Hematopoietic multipotent progenitor cell treated with erythropoietin and hydrocortisone succinate and interleukin-3 and kit ligand, for 4 days (in vitro differentiated cells): ENCODE data around the gene KLF9.
A peak's percentile ranks its signal among the peaks of the same experiment; 100 is the strongest.

Experiments
- DNase-seq: peaks from one replicate; pipeline ENCODE4 v3.0.0-alpha.2; 2015

Gene KLF9

GRCh38 chr9:70413799-70414775, at the start of gene KLF9:
KLF9 (minus strand) TSS chr9:70414657; CDS start chr9:70413363, 1,294 bp downstream.
- DNase-seq, result peak; percentile 99

DNA sequence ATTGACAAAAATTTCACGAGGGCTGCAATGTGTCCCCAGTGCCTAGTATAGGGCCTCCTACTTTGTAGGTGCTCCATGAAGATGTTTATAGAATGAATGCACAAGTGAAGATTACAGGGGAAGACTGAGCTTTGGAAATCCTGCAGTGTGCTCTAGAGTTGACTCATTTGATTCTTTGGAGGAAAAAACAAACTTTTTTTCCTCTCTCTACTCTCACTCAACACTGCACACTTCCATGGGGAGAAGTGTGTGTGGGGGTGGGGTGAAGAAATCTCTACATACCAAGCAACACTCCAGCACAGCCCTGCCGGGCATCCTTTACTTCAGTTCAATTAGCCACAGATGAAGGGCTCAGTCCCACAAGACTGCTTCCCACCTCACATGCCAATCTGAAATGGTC, 49.4 kb upstream of the KLF9 start:
- no peak for DNase-seq

DNA sequence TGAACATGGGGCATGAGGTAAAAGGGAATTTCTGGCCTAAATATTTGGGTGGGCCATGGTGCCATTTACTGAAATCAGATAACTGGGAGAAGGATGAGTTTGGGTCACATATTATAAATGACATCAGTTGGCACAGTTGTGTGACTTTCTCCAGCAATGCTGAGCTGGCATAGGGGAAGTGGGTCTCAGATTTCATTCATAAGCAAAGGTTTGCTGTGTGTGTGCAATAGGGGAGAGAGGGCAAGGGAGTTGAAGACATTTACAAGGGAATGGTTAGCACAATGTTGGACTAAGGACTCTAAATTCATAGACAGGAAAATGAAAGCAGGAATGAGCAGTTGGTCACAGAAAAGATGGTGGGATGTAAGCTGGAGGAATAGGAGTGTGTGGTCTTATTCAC, 47.8 kb upstream of the KLF9 start:
- no peak for DNase-seq

DNA sequence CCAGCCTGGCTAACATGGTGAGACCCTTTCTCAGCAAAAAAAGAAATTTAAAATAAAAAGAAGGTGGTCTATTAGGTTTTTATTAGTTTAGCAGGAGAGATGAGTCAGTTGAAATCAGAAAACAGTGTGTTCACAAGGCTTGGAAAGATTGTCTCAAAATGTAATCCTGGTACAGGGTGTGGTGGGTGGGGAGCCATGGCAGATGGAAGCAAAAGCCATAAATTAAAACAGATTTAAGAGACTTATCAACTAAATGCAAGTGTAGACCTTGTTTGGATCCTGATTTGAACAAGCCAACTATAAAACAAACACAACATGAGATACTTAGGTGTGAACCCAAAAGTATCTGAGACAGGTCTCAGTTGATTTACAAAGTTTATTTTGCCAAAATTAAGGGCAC, 42.8 kb upstream of the KLF9 start:
- DNase-seq, result no peak

GRCh38 chr9:70455993-70456704, 41.7 kb upstream of the KLF9 start:
- DNase-seq, result no peak

DNA sequence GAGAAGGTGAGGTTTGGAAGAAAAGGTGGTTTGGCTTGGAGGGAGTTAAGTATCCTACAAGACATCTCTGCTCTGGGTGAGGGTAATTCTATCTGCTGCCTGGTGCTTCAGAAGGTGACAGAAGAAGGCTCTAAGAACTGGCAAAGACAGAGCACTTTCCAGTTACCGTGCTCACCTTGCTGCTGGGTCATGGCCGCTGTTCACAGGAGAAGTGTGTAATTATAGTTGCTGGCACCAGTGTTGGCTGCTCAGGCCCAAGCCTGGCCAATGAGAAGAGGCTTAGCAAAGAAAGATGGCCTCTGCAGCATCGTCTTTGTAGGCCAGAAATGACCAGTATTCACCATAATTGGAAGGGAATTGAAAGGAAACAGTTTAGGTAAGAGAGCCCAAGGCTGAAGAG, 37.9 kb upstream of the KLF9 start:
- no peak for DNase-seq

GRCh38 chr9:70451765-70452164, 37.3 kb upstream of the KLF9 start:
- DNase-seq, result no peak

DNA sequence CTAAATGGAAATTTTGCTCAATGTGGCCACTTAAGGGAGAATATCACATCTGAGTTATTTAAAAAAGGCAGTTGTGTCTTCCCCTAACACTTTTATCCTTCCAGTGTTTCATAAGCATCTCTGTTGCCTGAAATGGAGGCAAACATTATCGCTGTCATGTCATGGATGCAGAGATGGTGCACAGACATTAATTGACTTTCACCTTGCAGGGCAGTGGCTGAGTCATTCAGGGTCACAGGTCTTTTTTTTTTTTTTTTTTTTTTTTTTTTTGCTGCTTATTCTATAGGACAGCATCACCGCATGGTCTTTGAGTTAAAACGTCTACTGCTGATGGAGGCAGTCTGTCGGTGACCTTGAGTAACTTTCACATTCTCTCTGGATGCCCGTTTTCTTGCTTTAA, 36.3 kb upstream of the KLF9 start:
- no peak for DNase-seq

DNA sequence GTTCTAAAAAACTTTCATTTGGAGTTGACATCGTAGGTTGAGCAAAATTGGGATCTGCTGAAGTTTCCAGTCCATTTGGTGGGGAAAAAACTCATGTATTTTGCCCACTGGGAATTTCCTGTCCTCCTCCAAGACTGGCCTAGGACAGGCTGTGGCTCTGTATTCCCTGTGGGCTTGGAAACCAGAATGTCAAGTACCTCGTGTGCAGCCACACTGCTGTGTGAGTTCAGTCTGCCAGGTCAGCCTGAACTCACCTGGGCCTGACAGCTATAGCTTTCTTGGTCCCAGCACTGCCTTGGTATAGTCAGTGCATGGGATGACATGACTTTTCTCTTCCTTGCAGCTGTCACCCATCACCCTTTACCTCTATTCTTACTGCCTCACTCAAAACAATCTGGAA, 35.0 kb upstream of the KLF9 start:
- DNase-seq, result no peak

GRCh38 chr9:70448919-70449318, 34.5 kb upstream of the KLF9 start:
- DNase-seq, result no peak

DNA sequence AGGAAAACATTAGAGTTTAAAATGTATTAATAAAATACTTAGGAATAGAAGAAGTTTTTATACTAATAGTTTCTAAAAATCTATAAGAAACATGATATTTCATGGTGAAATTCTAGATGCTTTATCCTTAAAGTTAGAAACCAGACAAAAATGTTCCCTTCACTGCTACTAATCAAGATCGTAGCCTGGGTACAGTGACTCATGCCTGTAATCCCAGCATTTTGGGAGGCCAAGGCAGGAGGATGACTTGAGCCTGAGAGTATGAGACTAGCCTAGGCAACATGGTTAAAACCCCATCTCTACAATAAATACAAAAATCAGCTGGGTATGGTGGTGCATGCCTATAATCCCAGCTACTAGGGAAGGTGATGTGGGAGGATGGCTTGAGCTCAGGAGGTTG, 30.4 kb upstream of the KLF9 start:
- DNase-seq, result no peak

DNA sequence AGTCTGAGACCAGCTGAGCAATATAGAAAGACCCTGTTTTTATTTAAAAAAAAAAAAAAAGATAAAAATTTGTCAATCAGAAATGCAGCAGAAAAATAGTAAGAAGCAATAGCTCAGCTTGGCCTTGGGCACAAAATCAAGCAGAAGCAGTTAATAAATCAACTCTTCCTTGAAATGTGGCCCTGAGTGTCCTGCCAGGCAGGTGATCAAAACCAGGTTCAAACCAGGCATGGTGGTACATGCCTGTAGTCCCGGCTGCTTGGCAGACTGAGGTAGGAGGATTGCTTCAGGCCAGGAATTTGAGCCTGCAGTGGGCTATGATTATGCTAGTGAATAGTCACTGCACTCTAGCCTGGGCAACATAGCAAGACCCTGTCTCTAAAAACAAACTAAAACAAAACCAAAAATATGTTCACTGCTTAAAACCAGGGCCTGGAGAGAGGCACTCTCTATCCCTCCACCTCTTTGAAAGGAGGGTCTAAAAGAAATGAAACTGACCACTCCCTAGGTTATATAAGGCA, 27.9 kb upstream of the KLF9 start:
- DNase-seq, result no peak

DNA sequence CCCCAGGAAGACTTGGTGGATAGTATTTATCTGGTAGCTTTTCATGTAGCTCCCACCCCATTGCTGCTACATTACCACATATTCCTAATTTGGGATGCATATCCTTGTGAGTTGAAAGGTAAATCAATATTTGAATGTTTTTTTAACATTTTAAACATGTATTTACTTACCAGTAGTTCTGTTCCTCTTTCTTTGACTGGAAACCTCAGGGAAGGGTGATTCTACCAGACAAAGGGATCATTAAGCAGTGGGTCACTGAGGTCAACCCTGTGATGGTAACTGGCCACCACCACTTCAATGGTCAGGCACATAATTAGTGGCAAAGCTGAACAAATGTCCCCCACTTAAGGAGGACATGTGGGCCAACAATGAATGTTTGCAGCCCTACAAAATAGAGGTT, 27.2 kb upstream of the KLF9 start:
- no peak for DNase-seq

DNA sequence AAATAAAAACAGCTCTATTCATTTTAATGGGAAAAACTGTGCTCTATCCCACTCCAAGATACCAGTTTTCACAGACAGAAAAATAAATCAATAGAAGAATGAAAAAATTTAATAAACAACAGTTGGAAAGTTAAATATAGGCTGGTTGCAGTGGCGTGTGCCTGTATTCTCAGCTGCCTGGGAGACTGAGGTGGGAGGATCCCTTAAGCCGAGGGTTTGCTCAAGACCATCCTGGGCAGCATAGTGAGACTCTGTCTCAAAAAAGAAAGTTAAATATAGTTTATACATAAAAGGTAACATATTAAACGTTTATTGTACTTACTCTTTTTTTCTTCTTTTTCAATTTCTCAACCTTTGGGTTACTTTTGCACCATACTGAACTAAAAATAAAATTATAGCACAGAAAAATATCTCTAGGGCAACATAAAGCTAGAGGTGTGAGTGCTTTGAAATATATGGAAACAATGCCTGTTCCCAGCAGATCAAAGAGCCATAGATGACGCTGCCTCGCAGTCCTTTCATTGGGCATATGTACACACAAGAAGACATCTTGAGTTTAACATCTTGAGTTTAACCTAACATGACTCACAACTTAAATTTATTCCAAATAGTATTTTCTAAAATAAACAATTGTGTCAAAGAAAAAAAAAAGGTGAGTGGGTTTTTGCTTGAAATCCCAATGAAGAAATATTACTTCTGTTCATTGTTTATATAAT, 25.7 kb upstream of the KLF9 start:
- DNase-seq, result no peak

DNA sequence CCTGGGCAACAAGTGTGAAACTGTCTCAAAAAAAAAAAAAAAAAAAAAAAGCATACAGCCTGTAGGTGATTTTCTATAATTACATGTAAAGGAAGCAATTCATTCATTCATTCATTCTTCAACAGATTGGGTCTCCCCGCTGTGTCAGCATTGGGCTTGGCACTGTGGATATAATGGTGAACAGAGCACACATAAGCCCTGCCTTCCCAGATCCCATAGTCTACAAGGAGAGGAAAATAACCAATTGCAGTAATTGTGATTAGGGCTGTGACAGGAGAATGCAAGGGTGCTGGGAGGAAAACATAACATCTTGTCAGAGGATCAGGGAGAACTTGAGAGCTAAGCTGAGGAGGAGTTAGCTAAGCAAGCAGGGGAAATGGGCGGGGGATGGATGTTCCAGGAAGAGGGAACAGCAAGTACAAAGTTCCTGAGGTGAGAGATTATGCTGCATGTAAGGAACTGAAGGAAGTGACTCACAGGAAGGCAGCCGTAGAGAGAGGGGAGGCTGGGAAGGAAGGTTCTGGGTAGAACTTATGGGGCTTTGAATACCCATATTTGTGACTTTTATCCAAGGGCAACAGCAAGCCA, 24.0 kb upstream of the KLF9 start:
- DNase-seq, result peak; percentile 69

DNA sequence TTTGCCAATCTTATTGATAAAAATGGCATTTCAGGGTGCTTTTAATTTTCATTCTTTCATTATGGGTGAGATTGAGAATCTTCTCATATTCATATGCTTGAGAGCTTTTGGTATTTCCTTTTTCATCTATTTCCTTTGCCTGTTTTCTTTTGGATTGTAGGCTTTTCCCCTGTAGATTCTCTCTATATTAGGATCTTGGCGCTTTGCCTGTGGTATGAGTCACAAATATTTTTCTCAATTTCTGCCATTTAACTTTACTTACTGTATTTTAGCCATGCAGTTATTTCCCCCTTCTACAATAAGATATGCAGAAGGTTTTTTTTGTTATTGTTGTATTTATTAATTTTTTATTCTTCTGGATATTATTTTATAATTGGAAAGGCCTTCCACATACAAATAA, 21.5 kb upstream of the KLF9 start:
- DNase-seq, result peak; percentile 34

- DNase-seq, result no peak
These were observed 15.4 kb upstream of the KLF9 start for GRCh38 chr9:70429899-70430298.

GRCh38 chr9:70428781-70429180, 14.3 kb upstream of the KLF9 start:
- DNase-seq, result no peak

DNA sequence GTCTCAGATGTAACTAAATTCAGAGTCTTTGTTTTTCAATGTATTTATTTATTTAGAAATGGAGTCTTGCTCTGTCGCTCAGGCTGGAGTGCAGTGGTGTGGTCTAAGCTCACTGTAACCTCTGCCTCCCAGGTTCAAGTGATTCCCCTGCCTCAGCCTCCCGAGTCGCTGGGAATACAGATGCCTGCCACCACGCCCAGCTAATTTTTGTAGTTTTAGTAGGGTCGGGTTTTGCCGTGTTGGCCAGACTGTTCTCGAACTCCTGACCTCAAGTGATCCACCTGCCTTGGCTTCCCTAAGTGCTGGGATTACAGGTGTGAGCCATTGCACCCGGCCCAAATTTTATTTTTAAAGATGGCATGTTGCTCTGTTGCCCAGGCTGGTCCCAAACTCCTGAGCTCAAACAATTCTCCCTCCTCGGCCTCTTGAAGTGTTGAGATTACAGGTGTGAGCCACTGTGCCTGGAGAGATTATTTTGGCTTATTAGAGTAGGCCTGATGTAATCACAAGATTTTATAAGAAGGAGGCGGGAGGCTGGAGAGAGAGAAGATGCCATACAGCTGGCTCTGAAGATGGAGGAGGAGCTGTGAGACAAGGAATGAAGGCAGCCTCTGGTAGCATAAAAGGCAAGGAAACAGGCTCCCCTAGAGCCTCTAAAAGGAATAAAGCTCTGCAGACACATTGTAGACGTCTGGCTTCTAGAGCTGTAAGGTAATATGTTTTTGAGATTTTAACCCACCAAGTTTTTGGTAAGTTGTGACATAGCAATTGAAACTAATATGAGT, 12.9 kb upstream of the KLF9 start:
- DNase-seq, result peak; percentile 45

- no peak for DNase-seq
These were observed 10.7 kb upstream of the KLF9 start for GRCh38 chr9:70425192-70425591.

GRCh38 chr9:70422371-70423043, 8.1 kb upstream of the KLF9 start:
- no peak for DNase-seq
